H1 (cell line): ENCODE measurements around the gene FBXO45. TPM values are rescaled to one million over a fixed set of nuclear protein-coding genes. Genes with fewer than 3 reads are reported as not detected.

ENCODE experiments used
- CTCF ChIA-PET: fragments of 300-600 bp; sonication (Branson Sonifier 250); formaldehyde crosslinking; loops from one replicate; lab custom pipeline; 2021; ENCODE audit not compliant: partially characterized antibody; lab: Charles Lee
- POLR2A ChIA-PET: fragments of 300-600 bp; sonication (Branson Sonifier 250); formaldehyde crosslinking; loops from one replicate; lab custom pipeline; 2021; ENCODE audit warnings: inconsistent platforms; ENCODE audit not compliant: partially characterized antibody; lab: Charles Lee
- DNase-seq, 2 experiments: peaks; one replicate each; pipeline versions ENCODE4 v3.0.0 to v3.0.0-alpha.2; 2010 to 2022; ENCODE audit warnings: low spot score in 2 of 2, low read depth in 1 of 2, mixed read lengths in 1 of 2
- FAIRE-seq: peaks from 2 replicates; lab custom pipeline; 2011; peaks lifted over from hg19 to GRCh38; lab: Jason Lieb, UNC
- H2AFZ ChIP-seq: 2 replicates; pipeline ENCODE4 v1.8.1; 2012; ENCODE audit warnings: low read length, inconsistent platforms
- H2AK5ac ChIP-seq: 2 replicates; pipeline ENCODE4 v1.6.1; 2013; ENCODE audit warnings: low read depth, low read length
- H2BK120ac ChIP-seq: replicated peaks from 2 replicates; pipeline ENCODE3; 2013; ENCODE audit warnings: low read depth, low read length, inconsistent platforms
- H2BK12ac ChIP-seq: 2 replicates; pipeline ENCODE4 v1.6.1; 2013; ENCODE audit warnings: low read depth, low read length
- H2BK15ac ChIP-seq: 2 replicates; pipeline ENCODE4 v1.6.1; 2013; ENCODE audit warnings: low read length
- H2BK20ac ChIP-seq: 2 replicates; pipeline ENCODE4 v1.6.1; 2013; ENCODE audit warnings: low read length
- H2BK5ac ChIP-seq: 2 replicates; pipeline ENCODE4 v1.6.1; 2013; ENCODE audit warnings: low read depth, low read length
- H3K14ac ChIP-seq: 2 replicates; pipeline ENCODE4 v1.6.1; 2013; ENCODE audit warnings: inconsistent platforms; ENCODE audit not compliant: insufficient read length
- H3K18ac ChIP-seq: 2 replicates; pipeline ENCODE4 v1.6.1; 2013; ENCODE audit warnings: low read length; ENCODE audit errors: extremely low read depth
- H3K23ac ChIP-seq: 2 replicates; pipeline ENCODE4 v1.6.1; 2013; ENCODE audit warnings: inconsistent platforms; ENCODE audit not compliant: insufficient read length
- H3K23me2 ChIP-seq: 2 replicates; pipeline ENCODE4 v1.6.1; 2013; ENCODE audit warnings: low read depth, low read length
- H3K27ac ChIP-seq: 2 replicates; pipeline ENCODE4 v1.6.1; 2011; ENCODE audit warnings: low read depth, low read length, inconsistent platforms
- H3K27me3 ChIP-seq, 4 experiments: replicated peaks in 1 of 4; 1 replicate in 1 of 4; 2 replicates in 3 of 4; pipeline versions ENCODE4 v1.6.1 to v1.8.1; 2011 to 2013; ENCODE audit warnings: low read length in 3 of 4, mild to moderate bottlenecking in 3 of 4, inconsistent platforms in 2 of 4, mixed read lengths in 2 of 4, moderate library complexity in 1 of 4; ENCODE audit not compliant: control insufficient read depth in 3 of 4, insufficient read depth in 3 of 4; ENCODE audit errors: extremely low read depth in 1 of 4
- H3K36me3 ChIP-seq, 4 experiments: 2 replicates each; pipeline versions ENCODE4 v1.6.1 to v1.8.1; 2011 to 2013; ENCODE audit warnings: mild to moderate bottlenecking in 4 of 4, low read length in 3 of 4, moderate library complexity in 2 of 4, control low read depth in 1 of 4, inconsistent platforms in 1 of 4; ENCODE audit not compliant: insufficient read depth in 4 of 4, control insufficient read depth in 2 of 4
- H3K4ac ChIP-seq: replicated peaks from 2 replicates; pipeline ENCODE3; 2013; ENCODE audit warnings: low read length, low read depth, mixed read lengths, inconsistent platforms; ENCODE audit not compliant: insufficient read length
- H3K4me1 ChIP-seq, 4 experiments: replicated peaks in 1 of 4; 1 replicate in 1 of 4; 2 replicates in 3 of 4; pipeline versions ENCODE4 v1.6.1 to v1.8.1; 2011 to 2013; ENCODE audit warnings: low read length in 3 of 4, inconsistent platforms in 2 of 4, mixed read lengths in 1 of 4; ENCODE audit not compliant: insufficient read depth in 4 of 4, control insufficient read depth in 3 of 4
- H3K4me2 ChIP-seq, 2 experiments: 2 replicates each; pipeline versions ENCODE4 v1.6.1 to v1.8.1; 2011 to 2013; ENCODE audit warnings: low read depth in 2 of 2, low read length in 2 of 2, control low read depth in 1 of 2, inconsistent platforms in 1 of 2, mild to moderate bottlenecking in 1 of 2; ENCODE audit not compliant: insufficient read depth in 1 of 2
- H3K4me3 ChIP-seq, 4 experiments: fragments of 200-600, 300-600 bp in 1 of 4; sonication (generic), shearing (Covaris generic), sonication (Bioruptor Twin) in 1 of 4; 2 replicates each; pipeline versions ENCODE4 v1.5.1 to v1.8.1; 2011 to 2016; ENCODE audit warnings: low read length in 4 of 4, low read depth in 3 of 4, control low read depth in 2 of 4, inconsistent platforms in 2 of 4, mild to moderate bottlenecking in 2 of 4, mixed read lengths in 1 of 4, moderate library complexity in 1 of 4; ENCODE audit not compliant: insufficient read depth in 2 of 4; ENCODE audit errors: extremely low read depth in 1 of 4
- H3K56ac ChIP-seq: replicated peaks from 2 replicates; pipeline ENCODE3; 2013; ENCODE audit warnings: low read depth, mild to moderate bottlenecking, mixed read lengths, low read length, inconsistent platforms; ENCODE audit not compliant: insufficient read length
- H3K79me1 ChIP-seq: 2 replicates; pipeline ENCODE4 v1.6.1; 2013; ENCODE audit warnings: low read depth, low read length, control low read depth
- H3K79me2 ChIP-seq, 2 experiments: 2 replicates each; pipeline versions ENCODE4 v1.6.1 to v1.8.1; 2012 to 2013; ENCODE audit warnings: low read length in 2 of 2, mild to moderate bottlenecking in 2 of 2, inconsistent platforms in 1 of 2; ENCODE audit not compliant: insufficient read depth in 2 of 2, control insufficient read depth in 1 of 2
- H3K9ac ChIP-seq, 4 experiments: replicated peaks in 1 of 4; 1 replicate in 1 of 4; 2 replicates in 3 of 4; pipeline versions ENCODE4 v1.6.1 to v1.8.1; 2011 to 2013; ENCODE audit warnings: low read depth in 3 of 4, low read length in 3 of 4, control low read depth in 2 of 4, mild to moderate bottlenecking in 2 of 4, moderate library complexity in 2 of 4, inconsistent platforms in 1 of 4; ENCODE audit errors: extremely low read depth in 1 of 4
- H3K9me3 ChIP-seq, 2 experiments: 2 replicates each; pipeline versions ENCODE4 v1.6.1 to v1.8.1; 2012 to 2013; ENCODE audit warnings: mild to moderate bottlenecking in 2 of 2, moderate library complexity in 2 of 2, control low read depth in 1 of 2, inconsistent platforms in 1 of 2, low read depth in 1 of 2, low read length in 1 of 2, mixed read lengths in 1 of 2; ENCODE audit not compliant: insufficient read depth in 2 of 2
- H4K20me1 ChIP-seq, 2 experiments: replicated peaks in 1 of 2; 2 replicates each; pipeline versions ENCODE3 to v1.8.1; 2011 to 2013; ENCODE audit warnings: inconsistent platforms in 2 of 2, low read length in 2 of 2, mild to moderate bottlenecking in 1 of 2; ENCODE audit not compliant: insufficient read depth in 2 of 2, control insufficient read depth in 1 of 2
- H4K5ac ChIP-seq: 2 replicates; pipeline ENCODE4 v1.6.1; 2013; ENCODE audit warnings: low read length, low read depth, mixed read lengths, inconsistent platforms; ENCODE audit not compliant: insufficient read length
- H4K8ac ChIP-seq: 2 replicates; pipeline ENCODE4 v1.8.0; 2013; ENCODE audit warnings: mild to moderate bottlenecking, moderate library complexity, low read length, inconsistent platforms; ENCODE audit not compliant: insufficient read depth; ENCODE audit errors: extremely low read depth
- H4K91ac ChIP-seq: replicated peaks from 2 replicates; pipeline ENCODE3; 2013; ENCODE audit warnings: low read length, mixed read lengths, inconsistent platforms; ENCODE audit not compliant: insufficient read length
- BRCA1 ChIP-seq: IDR thresholded peaks from 2 replicates; pipeline ENCODE4 v1.6.1; 2012; ENCODE audit warnings: low read depth, low read length, improper control_type of control experiment
- EP300 ChIP-seq, 2 experiments: IDR thresholded peaks; 1 replicate in 1 of 2; 2 replicates in 1 of 2; pipeline ENCODE4 v1.6.1; 2011 to 2012; ENCODE audit warnings: low read depth in 2 of 2, low read length in 2 of 2, mild to moderate bottlenecking in 2 of 2, borderline replicate concordance in 1 of 2, inconsistent platforms in 1 of 2, moderate library complexity in 1 of 2
- EZH2 ChIP-seq: fragments of 200-600 bp; sonication (generic); IDR thresholded peaks from 2 replicates; pipeline ENCODE4 v1.7.1; 2012; ENCODE audit warnings: low read depth, mild to moderate bottlenecking, moderate library complexity, low read length, inconsistent platforms; ENCODE audit not compliant: severe bottlenecking
- HDAC6 ChIP-seq: IDR thresholded peaks from one replicate; pipeline ENCODE4 v1.7.1; 2012; ENCODE audit warnings: low read depth, mild to moderate bottlenecking, inconsistent platforms, low read length, moderate library complexity
- POU5F1 ChIP-seq: IDR thresholded peaks from 2 replicates; pipeline ENCODE4 v1.6.1; 2011; ENCODE audit warnings: low read depth, mild to moderate bottlenecking, low read length, moderate library complexity
- SAP30 ChIP-seq: fragments of 300-600 bp; sonication (generic); IDR thresholded peaks from 2 replicates; pipeline ENCODE4 v1.7.1; 2012; ENCODE audit warnings: low read length, moderate library complexity, mild to moderate bottlenecking, inconsistent platforms; ENCODE audit not compliant: insufficient read depth, insufficient replicate concordance
- SP1 ChIP-seq: IDR thresholded peaks from 2 replicates; pipeline ENCODE4 v1.6.1; 2011; ENCODE audit warnings: low read depth, low read length
- SP2 ChIP-seq: IDR thresholded peaks from 2 replicates; pipeline ENCODE4 v1.6.1; 2012; ENCODE audit warnings: mild to moderate bottlenecking, low read length, inconsistent platforms
- SP4 ChIP-seq: IDR thresholded peaks from 2 replicates; pipeline ENCODE4 v1.6.1; 2012; ENCODE audit warnings: low read length, inconsistent platforms
- TCF12 ChIP-seq: IDR thresholded peaks from 2 replicates; pipeline ENCODE4 v1.6.1; 2011; ENCODE audit warnings: low read depth, mild to moderate bottlenecking, low read length
- YY1 ChIP-seq: IDR thresholded peaks from 2 replicates; pipeline ENCODE4 v1.6.1; 2011; ENCODE audit warnings: low read depth, mild to moderate bottlenecking, low read length
- WGBS, 2 experiments: shearing (Covaris generic) in 1 of 2; methylation state at CpG; one replicate each; pipeline versions ENCODE4 v1.1.6 to v1.1.7; 2013 to 2015; ENCODE audit warnings: low lambda C conversion rate in 2 of 2, mixed read lengths in 2 of 2, inconsistent platforms in 1 of 2, low coverage in 1 of 2, missing lambda C conversion rate in 1 of 2; ENCODE audit not compliant: insufficient replicate concordance in 2 of 2, insufficient coverage in 1 of 2, insufficient read length in 1 of 2; ENCODE audit errors: extremely low coverage in 1 of 2, missing lambda C conversion rate in 1 of 2; 5-methylcytosine and 5-hydroxymethylcytosine counted together
- polyA plus RNA-seq, 7 experiments: library from polyadenylated mRNA; depleted of rRNA in 3 of 7; stranded (reverse) in 5 of 7; unstranded in 2 of 7; fragments of >200 nt in 5 of 7; fragments of 200-250 nt in 2 of 7; gene quantifications; 1 replicate in 5 of 7; 2 replicates in 1 of 7; 4 replicates in 1 of 7; pipeline versions ENCODE4 v1.2.1 to v1.2.3, GENCODE V29; 2011 to 2013; ENCODE audit warnings: missing spikeins in 2 of 7, mixed read lengths in 2 of 7
- total RNA-seq: library from RNA; stranded (reverse); fragmentation: NEBNext Ultra II Directional; extraction: Animal tissue kit (Norgen Biotek cat#: 25700); gene quantifications from 2 replicates; pipeline ENCODE4 v1.2.1, GENCODE V29; 2021
- TF ChIP-seq, protein P1 (sequence below): IDR thresholded peaks from 2 replicates; pipeline ENCODE4 v1.6.1; 2012; ENCODE audit warnings: inconsistent platforms
- TF ChIP-seq, protein P2 (sequence below): IDR thresholded peaks from 2 replicates; pipeline ENCODE4 v1.6.1; 2011; ENCODE audit warnings: low read length, improper control_type of control experiment

FBXO45 gene
- total and polyA plus RNA-seq, 2 of the 8 experiments (the other 6 are each of a cell fraction or from before 2014, with no cell fraction given), result 5.2 to 19.4 TPM

DNA sequence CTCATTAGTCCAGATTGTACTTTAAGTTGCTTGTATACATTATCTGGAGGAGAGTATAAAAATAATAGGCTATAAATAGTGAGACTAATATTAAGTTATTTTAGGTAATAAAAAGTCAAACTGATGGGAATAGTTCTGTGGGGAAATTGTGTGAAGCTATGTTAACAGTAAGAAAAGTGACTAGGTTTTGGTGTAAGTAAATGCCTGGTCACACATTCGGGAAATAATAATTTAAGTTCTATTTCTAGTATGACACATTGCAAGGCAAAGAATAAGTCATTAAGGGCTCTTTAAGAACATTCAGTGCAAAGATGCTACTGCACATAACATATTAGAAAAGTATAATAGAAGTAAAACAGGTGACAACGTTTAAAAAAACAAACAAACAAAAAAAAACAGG lies 52.2 kb downstream of the FBXO45 start:
- no peak for DNase-seq
- Histone ChIP-seq H2AK5ac (no peak overlapping the region), H3K36me3 (no peaks in the 10 kb centered on the region), H3K27ac (no peak overlapping the region), H4K8ac (no peak overlapping the region), H2BK5ac (no peak overlapping the region), H3K18ac (no peak overlapping the region), H3K27me3 (no peaks in the 10 kb centered on the region), H3K14ac (no peak overlapping the region), H3K9ac (no peak overlapping the region), H3K9me3 (no peaks in the 10 kb centered on the region), H4K20me1 (no peaks in the 10 kb centered on the region), H3K79me1 (no peaks in the 10 kb centered on the region), H2BK15ac (no peak overlapping the region), H4K91ac (no peak overlapping the region), H3K4me2 (no peak overlapping the region), H3K4ac (no peak overlapping the region), H3K79me2 (no peaks in the 10 kb centered on the region), H2BK12ac (no peak overlapping the region), H2BK120ac (no peak overlapping the region), H3K23me2 (no peaks in the 10 kb centered on the region), H3K56ac (no peak overlapping the region), H3K23ac (no peak overlapping the region), H3K4me1 (peaks cover 0 to 5% (median 5%) of the 10 kb centered on the region in 4 experiments; a peak in 3 of 7 replicates), H2BK20ac (no peak overlapping the region), H4K5ac (no peak overlapping the region), H3K4me3 (no peak overlapping the region), H2AFZ (no peak overlapping the region)
- ChIA-PET CTCF (interaction anchor here (1.1 kb wide), 1 partner anchor 11 kb away, joined by 4 read pairs; no protein-coding TSS in a partner anchor), POLR2A (interaction anchor here (0.6 kb wide), 1 partner anchor 10 kb away, joined by 3 read pairs; no protein-coding TSS in a partner anchor)
- WGBS, 2 experiments, result 83% methylated on average over 2 of the region's 2 CpGs; no CpG with 5 or more reads in 1 of the 2 experiments
- FAIRE-seq, result no peak
- TF ChIP-seq SP2 (no peak), SP1 (no peak), EZH2 (no peak), EP300 (IDR thresholded peaks at IDR 0.05; ENCODE audit: borderline replicate concordance in 1 of 2, low read depth in 2 of 2, low read length in 2 of 2) (no peak), HDAC6 (no peak), TCF12 (no peak), SAP30 (no peak), POU5F1 (no peak), SP4 (no peak), BRCA1 (no peak), YY1 (no peak)
- TF ChIP-seq, protein P1, sequence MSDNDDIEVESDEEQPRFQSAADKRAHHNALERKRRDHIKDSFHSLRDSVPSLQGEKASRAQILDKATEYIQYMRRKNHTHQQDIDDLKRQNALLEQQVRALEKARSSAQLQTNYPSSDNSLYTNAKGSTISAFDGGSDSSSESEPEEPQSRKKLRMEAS, result no peak
- TF ChIP-seq, protein P2, sequence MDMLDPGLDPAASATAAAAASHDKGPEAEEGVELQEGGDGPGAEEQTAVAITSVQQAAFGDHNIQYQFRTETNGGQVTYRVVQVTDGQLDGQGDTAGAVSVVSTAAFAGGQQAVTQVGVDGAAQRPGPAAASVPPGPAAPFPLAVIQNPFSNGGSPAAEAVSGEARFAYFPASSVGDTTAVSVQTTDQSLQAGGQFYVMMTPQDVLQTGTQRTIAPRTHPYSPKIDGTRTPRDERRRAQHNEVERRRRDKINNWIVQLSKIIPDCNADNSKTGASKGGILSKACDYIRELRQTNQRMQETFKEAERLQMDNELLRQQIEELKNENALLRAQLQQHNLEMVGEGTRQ, result no peak
